OCI-LY3 (cell line): Measurements from ENCODE around the gene SPRY1.

ENCODE experiments used
- H2AFZ ChIP-seq: fragments of 200-600, 300-600 bp; shearing (Covaris generic); 2 replicates; pipeline ENCODE4 v1.6.0; 2014; ENCODE audit warnings: antibody characterized with exemption, low read depth, low read length
- H3K27ac ChIP-seq: fragments of 200-600, 300-600 bp; sonication (generic); 2 replicates; pipeline ENCODE4 v1.5.1; 2014; ENCODE audit warnings: mild to moderate bottlenecking, low read length, moderate library complexity, mixed read lengths
- H3K27me3 ChIP-seq: fragments of 200-600, 300-600 bp; sonication (generic); 2 replicates; pipeline ENCODE4 v1.6.1; 2014; ENCODE audit warnings: low read depth, low read length, mixed read lengths
- H3K36me3 ChIP-seq: fragments of 200-600, 300-600 bp; sonication (generic); replicated peaks from 2 replicates; pipeline ENCODE3; 2014; ENCODE audit warnings: low read depth, low read length, mixed read lengths
- H3K4me1 ChIP-seq: fragments of 300-600, 200-600 bp; sonication (generic); 2 replicates; pipeline ENCODE4 v1.6.1; 2014; ENCODE audit warnings: low read length, mixed read lengths
- H3K4me2 ChIP-seq: fragments of 200-600, 300-600 bp; sonication (generic); 2 replicates; pipeline ENCODE4 v1.6.1; 2014; ENCODE audit warnings: low read length, mixed read lengths
- H3K4me3 ChIP-seq: fragments of 300-600, 200-600 bp; sonication (generic); 2 replicates; pipeline ENCODE4 v1.5.1; 2014; ENCODE audit warnings: antibody characterized with exemption, mild to moderate bottlenecking, low read length, moderate library complexity
- H3K79me2 ChIP-seq: fragments of 300-600, 200-600 bp; shearing (Covaris generic); 2 replicates; pipeline ENCODE4 v1.6.1; 2014; ENCODE audit warnings: mild to moderate bottlenecking, low read length, mixed read lengths
- H3K9ac ChIP-seq: fragments of 300-600, 200-600 bp; shearing (Covaris generic); 2 replicates; pipeline ENCODE4 v1.6.0; 2014; ENCODE audit warnings: mild to moderate bottlenecking, low read length, moderate library complexity
- H3K9me3 ChIP-seq: fragments of 200-600, 300-600 bp; shearing (Covaris generic); 2 replicates; pipeline ENCODE4 v1.6.1; 2014; ENCODE audit warnings: low read length, mixed read lengths; ENCODE audit not compliant: insufficient read depth
- H4K20me1 ChIP-seq: fragments of 200-600, 300-600 bp; sonication (generic); 2 replicates; pipeline ENCODE4 v1.6.1; 2016; ENCODE audit warnings: low read length, mixed read lengths; ENCODE audit not compliant: insufficient read depth
- CTCF ChIP-seq: fragments of 200-600, 300-600 bp; sonication (generic); IDR thresholded peaks from 2 replicates; pipeline ENCODE4 v1.5.1; 2014; ENCODE audit warnings: antibody characterized with exemption, low read length, low read depth
- EZH2phosphoT487 ChIP-seq: fragments of 200-600 bp; shearing (Covaris generic); IDR thresholded peaks from 2 replicates; pipeline ENCODE4 v1.6.1; 2018; ENCODE audit warnings: antibody characterized with exemption, mixed run types, low read depth

The SPRY1 gene

GRCh38 chr4:123430031-123430430, 33.4 kb downstream of the SPRY1 start:
- Histone ChIP-seq H3K4me2 (no peak overlapping the region), H3K9ac (no peak overlapping the region), H3K79me2 (no peaks in the 10 kb centered on the region), H4K20me1 (no peaks in the 10 kb centered on the region), H3K27ac (no peak overlapping the region), H3K4me3 (no peak overlapping the region), H3K36me3 (no peaks in the 10 kb centered on the region), H3K9me3 (0 out of 2 replicates have a peak, but pooled peaks cover 4% of the 10 kb centered on the region), H3K4me1 (no peaks in the 10 kb centered on the region), H2AFZ (no peak overlapping the region), H3K27me3 (no peaks in the 10 kb centered on the region)
- TF ChIP-seq EZH2phosphoT487: no peak
- TF ChIP-seq CTCF: no peak

DNA sequence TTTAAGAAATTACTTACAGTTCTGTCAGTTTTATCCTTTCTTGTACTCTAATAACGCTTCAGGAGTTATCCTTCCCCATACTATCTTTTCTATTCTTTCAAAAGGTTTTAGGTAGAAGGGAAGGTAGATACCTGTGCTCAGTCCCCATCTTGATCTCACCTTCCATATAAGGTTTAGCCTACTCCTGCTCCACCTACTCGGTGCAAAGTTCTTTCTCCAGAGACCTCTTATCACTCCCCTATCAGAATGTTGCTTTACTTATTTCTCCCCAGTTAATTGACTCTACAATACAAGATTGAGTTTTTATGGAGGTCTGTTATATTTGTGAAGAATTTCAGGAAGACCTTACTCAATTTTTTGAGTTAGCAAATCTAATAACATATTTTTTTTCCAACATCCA, 33.9 kb downstream of the SPRY1 start:
- Histone ChIP-seq H3K9ac (no peak overlapping the region), H3K4me2 (no peak overlapping the region), H3K27ac (no peak overlapping the region), H3K4me1 (no peaks in the 10 kb centered on the region), H4K20me1 (no peaks in the 10 kb centered on the region), H3K36me3 (no peaks in the 10 kb centered on the region), H3K27me3 (no peaks in the 10 kb centered on the region), H3K9me3 (0 out of 2 replicates have a peak, but pooled peaks cover 4% of the 10 kb centered on the region), H3K4me3 (no peak overlapping the region), H2AFZ (no peak overlapping the region), H3K79me2 (no peaks in the 10 kb centered on the region)
- no peak for TF ChIP-seq EZH2phosphoT487
- TF ChIP-seq CTCF: no peak

GRCh38 chr4:123433573-123433972, 37.0 kb downstream of the SPRY1 start:
- H3K27ac ChIP-seq: no peak overlapping the region
- H3K9me3 ChIP-seq: no peaks in the 10 kb centered on the region
- no peak for TF ChIP-seq EZH2phosphoT487
- TF ChIP-seq CTCF: no peak
- H3K36me3 ChIP-seq: no peaks in the 10 kb centered on the region
- H3K27me3 ChIP-seq: no peaks in the 10 kb centered on the region
- no peaks in the 10 kb centered on the region for H3K79me2 ChIP-seq
- H2AFZ ChIP-seq: no peak overlapping the region
- no peak overlapping the region for H3K4me3 ChIP-seq
- H3K4me1 ChIP-seq: no peaks in the 10 kb centered on the region
- H3K9ac ChIP-seq: no peak overlapping the region
- no peak overlapping the region for H3K4me2 ChIP-seq
- no peaks in the 10 kb centered on the region for H4K20me1 ChIP-seq

- Histone ChIP-seq H3K27me3 (no peaks in the 10 kb centered on the region), H3K27ac (no peak overlapping the region), H3K36me3 (no peaks in the 10 kb centered on the region), H3K79me2 (no peaks in the 10 kb centered on the region), H3K4me2 (no peak overlapping the region), H3K4me3 (no peak overlapping the region), H3K9me3 (no peaks in the 10 kb centered on the region), H3K9ac (no peak overlapping the region), H4K20me1 (no peaks in the 10 kb centered on the region), H2AFZ (no peak overlapping the region), H3K4me1 (no peaks in the 10 kb centered on the region)
- no peak for TF ChIP-seq CTCF
- no peak for TF ChIP-seq EZH2phosphoT487
Measured at GRCh38 chr4:123433976-123434375, 37.4 kb downstream of the SPRY1 start.
